Mesothelial cell of epicardium (in vitro differentiated cells): Measurements from ENCODE around the gene UTS2B. TPM values are rescaled to one million over a fixed set of nuclear protein-coding genes. Genes with fewer than 3 reads are reported as not detected.

ENCODE experiments used
- DNase-seq, 2 experiments: peaks; one replicate each; pipeline ENCODE4 v3.0.0; 2021; ENCODE audit warnings: low spot score in 2 of 2; ENCODE audit not compliant: unreplicated experiment in 2 of 2
- H3K27ac Mint-ChIP-seq: 2 replicates; pipeline ENCODE4 v1.8.0; 2021; ENCODE audit warnings: mixed read lengths
- H3K27me3 Mint-ChIP-seq: 2 replicates; pipeline ENCODE4 v1.8.0; 2021; ENCODE audit warnings: low read depth, mixed read lengths
- H3K36me3 Mint-ChIP-seq: 2 replicates; pipeline ENCODE4 v1.8.0; 2021; ENCODE audit warnings: mixed read lengths
- H3K4me1 Mint-ChIP-seq: 2 replicates; pipeline ENCODE4 v1.8.0; 2021; ENCODE audit warnings: mixed read lengths
- H3K4me3 Mint-ChIP-seq: 2 replicates; pipeline ENCODE4 v1.8.0; 2021; ENCODE audit warnings: mild to moderate bottlenecking, moderate library complexity, mixed read lengths
- H3K9me3 Mint-ChIP-seq: 2 replicates; pipeline ENCODE4 v1.8.0; 2021; ENCODE audit warnings: mixed read lengths
- CTCF ChIP-seq: fragments of 200-600 bp; sonication (generic); IDR thresholded peaks from one replicate; pipeline ENCODE4 v1.5.0; 2021; ENCODE audit warnings: antibody characterized with exemption; ENCODE audit not compliant: unreplicated experiment
- total RNA-seq: library from RNA; stranded (reverse); gene quantifications from 3 replicates; pipeline ENCODE4 v1.2.1, GENCODE V29; 2021

Gene UTS2B
- total RNA-seq, 1 donor from 2014 or later = 0.60 TPM

DNA sequence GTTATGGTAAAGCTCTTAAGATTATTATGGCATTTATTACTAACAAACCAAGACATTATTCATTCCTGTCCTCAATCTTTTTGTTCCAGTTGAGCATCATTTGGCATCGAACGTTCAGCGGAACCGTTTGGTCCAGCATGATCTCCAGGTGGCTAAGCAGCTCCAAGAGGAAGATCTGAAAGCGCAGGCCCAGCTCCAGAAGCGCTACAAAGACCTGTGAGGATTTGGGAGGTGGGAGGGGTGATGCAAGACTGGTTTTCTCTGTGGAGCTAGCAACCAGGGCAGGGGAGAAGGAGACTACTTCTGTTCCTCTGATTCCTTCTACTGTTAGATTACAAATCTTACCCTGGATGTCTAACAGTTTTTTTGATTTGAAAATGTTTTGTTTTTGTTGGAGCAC is 27.6 kb upstream of the UTS2B start:
- no peak overlapping the region for H3K4me3 Mint-ChIP-seq
- H3K36me3 Mint-ChIP-seq = peaks cover 42% of the 10 kb centered on the region
- H3K4me1 Mint-ChIP-seq = peaks cover 17% of the 10 kb centered on the region
- TF ChIP-seq CTCF = no peak
- DNase-seq = no peak
- H3K27me3 Mint-ChIP-seq = no peaks in the 10 kb centered on the region
- H3K27ac Mint-ChIP-seq = no peak overlapping the region
- no peaks in the 10 kb centered on the region for H3K9me3 Mint-ChIP-seq

GRCh38 chr3:191356631-191357439 is 26.5 kb upstream of the UTS2B start:
- Mint-ChIP-seq H3K4me1 (peaks cover 17% of the 10 kb centered on the region), H3K27me3 (no peaks in the 10 kb centered on the region)
- DNase-seq = no peak

GRCh38 chr3:191355406-191355805 is 25.1 kb upstream of the UTS2B start:
- Mint-ChIP-seq H3K27me3 (no peaks in the 10 kb centered on the region), H3K9me3 (no peaks in the 10 kb centered on the region), H3K4me3 (no peak overlapping the region), H3K36me3 (peaks cover 25% of the 10 kb centered on the region), H3K27ac (no peak overlapping the region), H3K4me1 (peaks cover 24% of the 10 kb centered on the region)
- DNase-seq = no peak
- TF ChIP-seq CTCF = no peak

More at GRCh38 chr3:191356631-191357439, 26.5 kb upstream of the UTS2B start:
- Mint-ChIP-seq H3K36me3 (peaks cover 38% of the 10 kb centered on the region), H3K4me3 (no peak overlapping the region), H3K27ac (peak overlapping the region; percentile 88), H3K9me3 (no peaks in the 10 kb centered on the region)
- no peak for TF ChIP-seq CTCF

- peaks cover 4% of the 10 kb centered on the region for H3K36me3 Mint-ChIP-seq
- no peak overlapping the region for H3K4me3 Mint-ChIP-seq
- H3K27me3 Mint-ChIP-seq = no peaks in the 10 kb centered on the region
Measured at GRCh38 chr3:191353022-191353777, 22.9 kb upstream of the UTS2B start.

DNA sequence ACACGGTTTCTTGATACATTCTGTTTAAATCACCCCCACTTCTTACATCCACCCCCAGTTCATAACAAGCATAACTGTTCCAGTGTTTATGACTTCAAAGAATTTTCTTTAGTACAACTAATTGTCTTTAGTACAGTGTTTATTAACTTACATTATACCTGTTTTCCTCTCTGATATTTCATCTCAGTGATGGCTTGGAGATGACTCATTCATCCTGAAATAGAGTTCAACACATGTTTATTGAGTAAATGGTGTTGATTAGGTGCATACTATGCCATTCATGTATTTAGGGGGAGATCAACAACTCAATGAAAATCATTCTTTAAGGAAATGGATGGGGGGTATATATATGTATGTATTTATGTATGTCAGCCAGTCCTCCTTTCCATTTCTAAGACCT is 21.7 kb upstream of the UTS2B start:
- Mint-ChIP-seq H3K36me3 (no peaks in the 10 kb centered on the region), H3K4me3 (no peak overlapping the region), H3K27me3 (no peaks in the 10 kb centered on the region), H3K9me3 (no peaks in the 10 kb centered on the region), H3K27ac (no peak overlapping the region), H3K4me1 (peaks cover 29% of the 10 kb centered on the region)
- no peak for TF ChIP-seq CTCF
- no peak for DNase-seq

More at GRCh38 chr3:191353022-191353777, 22.9 kb upstream of the UTS2B start:
- Mint-ChIP-seq H3K4me1 (peaks cover 26% of the 10 kb centered on the region), H3K9me3 (no peaks in the 10 kb centered on the region), H3K27ac (no peak overlapping the region)
- no peak for TF ChIP-seq CTCF
- no peak for DNase-seq
